ENCODE results near the gene BACH2. TPM values are rescaled to one million over a fixed set of nuclear protein-coding genes. Genes with fewer than 3 reads are reported as not detected.
"Not testable (repeated sequence)": the region's sequence is repeated elsewhere in the genome, so short reads cannot be mapped to it uniquely, and the experiment has no call there.

BACH2 gene
- polyA plus RNA-seq, 3 donors, result 10.4 to 12.9 (median 11.2) TPM

- no peak for DNase-seq (ENCODE audit: extremely low read depth in 1 of 11, low read depth in 9 of 11, low spot score in 4 of 11)
Observed at GRCh38 chr6:90177544-90178383, 118.9 kb downstream of the BACH2 start.

- no peak for DNase-seq (ENCODE audit: extremely low read depth in 1 of 11, low read depth in 9 of 11, low spot score in 4 of 11)
Observed at GRCh38 chr6:90175627-90176538, 120.8 kb downstream of the BACH2 start.

GRCh38 chr6:90173262-90173925, 123.2 kb downstream of the BACH2 start:
- DNase-seq (ENCODE audit: extremely low read depth in 1 of 11, low read depth in 9 of 11, low spot score in 4 of 11), result no peak

GRCh38 chr6:90170601-90171000, 126.0 kb downstream of the BACH2 start:
- no peak for DNase-seq (ENCODE audit: extremely low read depth in 1 of 11, low read depth in 9 of 11, low spot score in 4 of 11)

- DNase-seq (ENCODE audit: extremely low read depth in 1 of 11, low read depth in 9 of 11, low spot score in 4 of 11), result no peak
Observed at GRCh38 chr6:90169374-90169773, 127.3 kb downstream of the BACH2 start.

GRCh38 chr6:90168693-90169131, 127.9 kb downstream of the BACH2 start:
- no peak for DNase-seq (ENCODE audit: extremely low read depth in 1 of 11, low read depth in 9 of 11, low spot score in 4 of 11)

- no peak for DNase-seq (ENCODE audit: extremely low read depth in 1 of 11, low read depth in 9 of 11, low spot score in 4 of 11)
Observed at GRCh38 chr6:90167514-90168379, 128.9 kb downstream of the BACH2 start.

- DNase-seq (ENCODE audit: extremely low read depth in 1 of 11, low read depth in 9 of 11, low spot score in 4 of 11), result not testable (repeated sequence)
Observed at GRCh38 chr6:90166155-90166924, 130.3 kb downstream of the BACH2 start.

- no peak for DNase-seq (ENCODE audit: extremely low read depth in 1 of 11, low read depth in 9 of 11, low spot score in 4 of 11)
Observed at GRCh38 chr6:90162648-90163387, 133.8 kb downstream of the BACH2 start.

- no peak for DNase-seq (ENCODE audit: extremely low read depth in 1 of 11, low read depth in 9 of 11, low spot score in 4 of 11)
Observed at GRCh38 chr6:90160013-90160412, 136.6 kb downstream of the BACH2 start.

GRCh38 chr6:90159452-90159851, 137.2 kb downstream of the BACH2 start:
- DNase-seq (ENCODE audit: extremely low read depth in 1 of 11, low read depth in 9 of 11, low spot score in 4 of 11), result no peak

- DNase-seq (ENCODE audit: extremely low read depth in 1 of 11, low read depth in 9 of 11, low spot score in 4 of 11), result no peak
Observed at GRCh38 chr6:90158936-90159335, 137.7 kb downstream of the BACH2 start.

- no peak for DNase-seq (ENCODE audit: extremely low read depth in 1 of 11, low read depth in 9 of 11, low spot score in 4 of 11)
Observed at GRCh38 chr6:90157441-90157840, 139.2 kb downstream of the BACH2 start.

- DNase-seq (ENCODE audit: extremely low read depth in 1 of 11, low read depth in 9 of 11, low spot score in 4 of 11), result no peak
Observed at GRCh38 chr6:90156861-90157260, 139.8 kb downstream of the BACH2 start.

GRCh38 chr6:90154755-90155470, 141.7 kb downstream of the BACH2 start:
- no peak for DNase-seq (ENCODE audit: extremely low read depth in 1 of 11, low read depth in 9 of 11, low spot score in 4 of 11)

- no peak for DNase-seq (ENCODE audit: extremely low read depth in 1 of 11, low read depth in 9 of 11, low spot score in 4 of 11)
Observed at GRCh38 chr6:90151576-90152422, 144.8 kb downstream of the BACH2 start.
